HG03066 (cell line): ENCODE measurements around the gene TOM1L2.

Experiments used
- ATAC-seq: cut with Tn5 transposase; IDR thresholded peaks from one replicate; pipeline ENCODE4 v1.9.1; 2021; ENCODE audit warnings: low read depth; ENCODE audit not compliant: unreplicated experiment

The TOM1L2 gene

DNA sequence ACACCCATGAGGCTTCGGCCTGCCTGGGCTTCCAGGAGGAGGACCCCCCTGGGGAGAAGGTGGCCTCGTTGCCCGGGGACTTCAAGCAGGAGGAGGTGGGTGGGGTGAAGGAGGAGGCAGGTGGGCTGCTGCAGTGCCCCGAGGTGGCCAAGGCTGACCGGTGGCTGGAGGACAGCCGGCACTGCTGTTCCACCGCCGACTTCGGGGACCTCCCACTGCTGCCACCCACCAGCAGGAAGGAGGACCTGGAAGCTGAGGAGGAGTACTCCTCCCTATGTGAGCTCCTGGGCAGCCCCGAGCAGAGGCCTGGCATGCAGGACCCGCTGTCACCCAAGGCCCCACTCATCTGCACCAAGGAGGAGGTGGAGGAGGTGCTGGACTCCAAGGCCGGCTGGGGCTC, 176.9 kb downstream of the TOM1L2 start:
- ATAC-seq = no peak

DNA sequence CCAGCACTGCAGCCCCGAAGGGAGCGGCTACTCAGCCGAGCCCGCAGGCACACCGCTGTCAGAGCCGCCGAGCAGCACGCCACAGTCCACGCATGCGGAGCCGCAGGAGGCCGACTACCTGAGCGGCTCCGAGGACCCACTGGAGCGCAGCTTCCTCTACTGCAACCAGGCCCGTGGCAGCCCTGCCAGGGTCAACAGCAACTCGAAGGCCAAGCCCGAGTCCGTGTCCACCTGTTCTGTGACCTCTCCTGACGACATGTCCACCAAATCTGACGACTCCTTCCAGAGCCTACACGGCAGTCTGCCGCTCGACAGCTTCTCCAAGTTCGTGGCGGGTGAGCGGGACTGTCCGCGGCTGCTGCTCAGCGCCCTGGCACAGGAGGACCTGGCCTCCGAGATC, 177.8 kb downstream of the TOM1L2 start:
- ATAC-seq = no peak
